OCI-LY3 (cell line): ENCODE data around the gene MAPKAP1.

Experiments
- H2AFZ ChIP-seq: fragments of 200-600, 300-600 bp; shearing (Covaris generic); 2 replicates; pipeline ENCODE4 v1.6.0; 2014; ENCODE audit warnings: antibody characterized with exemption, low read depth, low read length
- H3K27ac ChIP-seq: fragments of 200-600, 300-600 bp; sonication (generic); 2 replicates; pipeline ENCODE4 v1.5.1; 2014; ENCODE audit warnings: mild to moderate bottlenecking, low read length, moderate library complexity, mixed read lengths
- H3K27me3 ChIP-seq: fragments of 200-600, 300-600 bp; sonication (generic); 2 replicates; pipeline ENCODE4 v1.6.1; 2014; ENCODE audit warnings: low read depth, low read length, mixed read lengths
- H3K36me3 ChIP-seq: fragments of 200-600, 300-600 bp; sonication (generic); replicated peaks from 2 replicates; pipeline ENCODE3; 2014; ENCODE audit warnings: low read depth, low read length, mixed read lengths
- H3K4me1 ChIP-seq: fragments of 300-600, 200-600 bp; sonication (generic); 2 replicates; pipeline ENCODE4 v1.6.1; 2014; ENCODE audit warnings: low read length, mixed read lengths
- H3K4me2 ChIP-seq: fragments of 200-600, 300-600 bp; sonication (generic); 2 replicates; pipeline ENCODE4 v1.6.1; 2014; ENCODE audit warnings: low read length, mixed read lengths
- H3K4me3 ChIP-seq: fragments of 300-600, 200-600 bp; sonication (generic); 2 replicates; pipeline ENCODE4 v1.5.1; 2014; ENCODE audit warnings: antibody characterized with exemption, mild to moderate bottlenecking, low read length, moderate library complexity
- H3K79me2 ChIP-seq: fragments of 300-600, 200-600 bp; shearing (Covaris generic); 2 replicates; pipeline ENCODE4 v1.6.1; 2014; ENCODE audit warnings: mild to moderate bottlenecking, low read length, mixed read lengths
- H3K9ac ChIP-seq: fragments of 300-600, 200-600 bp; shearing (Covaris generic); 2 replicates; pipeline ENCODE4 v1.6.0; 2014; ENCODE audit warnings: mild to moderate bottlenecking, low read length, moderate library complexity
- H3K9me3 ChIP-seq: fragments of 200-600, 300-600 bp; shearing (Covaris generic); 2 replicates; pipeline ENCODE4 v1.6.1; 2014; ENCODE audit warnings: low read length, mixed read lengths; ENCODE audit not compliant: insufficient read depth
- H4K20me1 ChIP-seq: fragments of 200-600, 300-600 bp; sonication (generic); 2 replicates; pipeline ENCODE4 v1.6.1; 2016; ENCODE audit warnings: low read length, mixed read lengths; ENCODE audit not compliant: insufficient read depth
- CTCF ChIP-seq: fragments of 200-600, 300-600 bp; sonication (generic); IDR thresholded peaks from 2 replicates; pipeline ENCODE4 v1.5.1; 2014; ENCODE audit warnings: antibody characterized with exemption, low read length, low read depth
- EZH2phosphoT487 ChIP-seq: fragments of 200-600 bp; shearing (Covaris generic); IDR thresholded peaks from 2 replicates; pipeline ENCODE4 v1.6.1; 2018; ENCODE audit warnings: antibody characterized with exemption, mixed run types, low read depth

The MAPKAP1 gene

DNA sequence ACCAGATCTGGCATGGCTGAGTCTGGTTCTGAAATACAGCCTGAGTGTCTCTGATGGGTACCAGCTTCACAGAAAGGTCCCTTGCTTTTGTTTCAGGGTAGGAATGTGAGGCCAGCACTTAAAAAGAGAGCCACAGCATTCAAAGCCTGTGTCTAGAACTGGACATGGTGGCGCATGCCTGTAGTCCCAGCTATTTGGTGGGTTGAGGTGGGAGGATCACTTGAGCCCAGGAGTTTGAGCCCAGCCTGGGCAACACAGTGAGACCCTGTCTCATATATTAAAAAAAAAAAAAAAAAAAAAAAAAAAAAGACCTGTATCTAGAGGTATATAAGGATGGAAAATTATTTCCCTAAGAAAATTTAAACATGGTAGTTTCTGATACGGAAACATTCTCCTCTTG is 243.1 kb downstream of the MAPKAP1 start:
- H3K4me2 ChIP-seq = no peak overlapping the region
- no peaks in the 10 kb centered on the region for H3K4me1 ChIP-seq
- H3K27ac ChIP-seq = no peak overlapping the region
- H3K4me3 ChIP-seq = no peak overlapping the region
- H3K9ac ChIP-seq = no peak overlapping the region
- no peak overlapping the region for H2AFZ ChIP-seq
- no peaks in the 10 kb centered on the region for H3K9me3 ChIP-seq
- no peaks in the 10 kb centered on the region for H3K27me3 ChIP-seq
- peaks cover 4% of the 10 kb centered on the region for H3K36me3 ChIP-seq
- H3K79me2 ChIP-seq = no peaks in the 10 kb centered on the region
- no peak for TF ChIP-seq EZH2phosphoT487
- TF ChIP-seq CTCF = no peak
- H4K20me1 ChIP-seq = no peaks in the 10 kb centered on the region

DNA sequence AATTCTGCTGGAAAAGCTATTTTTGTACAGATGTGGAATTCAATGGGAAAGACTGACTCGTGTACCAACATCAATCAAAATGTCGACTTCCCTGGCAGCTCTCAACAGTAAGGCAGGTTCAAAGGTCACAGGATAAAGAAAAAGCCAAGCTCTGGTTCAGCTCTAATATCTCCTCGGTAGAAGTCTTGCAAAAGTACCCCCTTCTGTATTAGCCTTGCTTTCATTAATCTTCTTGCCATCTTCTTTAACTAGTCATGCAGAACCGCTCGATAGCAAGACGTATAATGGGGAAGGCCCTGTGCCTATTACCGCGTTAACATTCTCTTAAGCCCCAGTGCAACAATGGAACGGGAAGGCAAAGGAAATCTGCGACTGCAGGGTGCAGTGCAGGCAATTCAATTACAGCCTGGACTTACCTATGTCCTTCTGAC is 244.1 kb downstream of the MAPKAP1 start:
- TF ChIP-seq EZH2phosphoT487 = no peak
- TF ChIP-seq CTCF = no peak
- H3K27ac ChIP-seq = no peak overlapping the region
- no peaks in the 10 kb centered on the region for H3K79me2 ChIP-seq
- H3K4me3 ChIP-seq = no peak overlapping the region
- H3K4me1 ChIP-seq = no peaks in the 10 kb centered on the region
- H3K9me3 ChIP-seq = no peaks in the 10 kb centered on the region
- no peak overlapping the region for H2AFZ ChIP-seq
- H3K4me2 ChIP-seq = no peak overlapping the region
- peaks cover 6% of the 10 kb centered on the region for H3K36me3 ChIP-seq
- H3K27me3 ChIP-seq = no peaks in the 10 kb centered on the region
- H3K9ac ChIP-seq = no peak overlapping the region
- no peaks in the 10 kb centered on the region for H4K20me1 ChIP-seq

DNA sequence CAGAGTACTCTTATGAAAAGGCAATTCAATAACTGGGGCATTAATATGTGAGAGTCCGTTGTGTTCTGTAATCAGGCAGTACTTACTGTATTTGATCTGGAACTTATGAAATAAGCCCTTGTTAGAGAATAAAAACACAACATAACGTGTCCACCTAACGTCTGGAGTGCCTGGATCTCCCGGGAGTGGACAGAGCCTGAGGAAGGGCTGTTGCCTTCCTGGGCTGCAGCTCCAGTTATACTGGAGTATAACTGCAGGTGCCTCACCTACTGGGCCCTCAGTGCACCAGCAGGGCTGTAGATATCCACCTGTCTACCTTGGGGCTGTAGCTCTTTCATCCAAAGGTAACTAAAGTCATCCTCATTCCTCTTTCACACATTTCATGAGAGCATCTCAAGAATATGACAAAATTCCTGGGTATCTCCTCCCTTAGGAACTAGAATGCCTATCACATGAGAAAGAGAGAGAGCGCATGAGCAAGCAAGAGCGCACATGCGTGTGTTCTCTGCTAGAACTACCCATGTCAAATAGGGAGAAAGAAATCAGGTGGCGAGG is 245.3 kb downstream of the MAPKAP1 start:
- Histone ChIP-seq H3K9me3 (peaks cover 7% of the 10 kb centered on the region), H3K4me3 (no peak overlapping the region), H3K79me2 (no peaks in the 10 kb centered on the region), H3K27ac (no peak overlapping the region), H3K4me2 (no peak overlapping the region), H3K9ac (no peak overlapping the region), H4K20me1 (no peaks in the 10 kb centered on the region), H3K36me3 (peaks cover 13% of the 10 kb centered on the region), H3K4me1 (no peaks in the 10 kb centered on the region), H2AFZ (no peak overlapping the region), H3K27me3 (no peaks in the 10 kb centered on the region)
- TF ChIP-seq EZH2phosphoT487 (no peak), CTCF (no peak)

- TF ChIP-seq EZH2phosphoT487 (no peak), CTCF (no peak)
Measured at GRCh38 chr9:125460883-125461635, 245.9 kb downstream of the MAPKAP1 start.

More at GRCh38 chr9:125460883-125461635, 245.9 kb downstream of the MAPKAP1 start:
- Histone ChIP-seq H4K20me1 (no peaks in the 10 kb centered on the region), H3K27ac (no peak overlapping the region), H3K4me1 (no peaks in the 10 kb centered on the region), H2AFZ (no peak overlapping the region), H3K4me2 (no peak overlapping the region), H3K9ac (no peak overlapping the region), H3K79me2 (no peaks in the 10 kb centered on the region), H3K36me3 (peaks cover 20% of the 10 kb centered on the region), H3K4me3 (no peak overlapping the region), H3K9me3 (peaks cover 11% of the 10 kb centered on the region), H3K27me3 (no peaks in the 10 kb centered on the region)
